Fibroblast of pulmonary artery (primary cell): Measurements from ENCODE around the gene LRPPRC.

Experiments used
- DNase-seq: peaks from one replicate; pipeline ENCODE4 v3.0.0-alpha.2; 2010; ENCODE audit warnings: low read depth
- H3K4me3 ChIP-seq: replicated peaks from 2 replicates; pipeline ENCODE4 v1.5.1; 2011; ENCODE audit warnings: low read depth, mild to moderate bottlenecking, control low read depth, low read length, moderate library complexity
- TF ChIP-seq, protein P1 (sequence below): IDR thresholded peaks from 2 replicates; pipeline ENCODE4 v1.5.1; 2011; ENCODE audit warnings: mild to moderate bottlenecking, control low read depth, low read length, inconsistent platforms; ENCODE audit errors: missing control alignments

Gene LRPPRC

DNA sequence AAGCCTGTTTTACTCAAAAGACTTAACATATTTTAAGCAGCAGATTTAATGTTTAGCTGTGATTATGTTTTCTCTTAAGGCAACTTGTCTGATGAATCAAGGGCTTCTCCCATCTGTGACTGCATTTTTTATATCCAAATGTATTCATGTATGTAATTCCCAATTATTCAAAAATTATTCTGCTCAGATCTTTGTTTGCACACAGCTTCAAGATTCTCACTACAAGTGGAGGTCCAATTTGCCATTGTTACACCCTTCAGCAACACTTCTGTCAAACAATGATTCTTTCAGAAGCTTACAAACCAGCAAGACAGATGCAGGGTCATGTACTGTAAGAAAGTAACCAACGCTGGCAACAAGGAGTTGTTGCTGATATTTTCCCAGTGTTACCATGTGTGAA lies 5.9 kb upstream of the LRPPRC start:
- DNase-seq: no peak
- no peak overlapping the region for H3K4me3 ChIP-seq
- TF ChIP-seq, protein P1, sequence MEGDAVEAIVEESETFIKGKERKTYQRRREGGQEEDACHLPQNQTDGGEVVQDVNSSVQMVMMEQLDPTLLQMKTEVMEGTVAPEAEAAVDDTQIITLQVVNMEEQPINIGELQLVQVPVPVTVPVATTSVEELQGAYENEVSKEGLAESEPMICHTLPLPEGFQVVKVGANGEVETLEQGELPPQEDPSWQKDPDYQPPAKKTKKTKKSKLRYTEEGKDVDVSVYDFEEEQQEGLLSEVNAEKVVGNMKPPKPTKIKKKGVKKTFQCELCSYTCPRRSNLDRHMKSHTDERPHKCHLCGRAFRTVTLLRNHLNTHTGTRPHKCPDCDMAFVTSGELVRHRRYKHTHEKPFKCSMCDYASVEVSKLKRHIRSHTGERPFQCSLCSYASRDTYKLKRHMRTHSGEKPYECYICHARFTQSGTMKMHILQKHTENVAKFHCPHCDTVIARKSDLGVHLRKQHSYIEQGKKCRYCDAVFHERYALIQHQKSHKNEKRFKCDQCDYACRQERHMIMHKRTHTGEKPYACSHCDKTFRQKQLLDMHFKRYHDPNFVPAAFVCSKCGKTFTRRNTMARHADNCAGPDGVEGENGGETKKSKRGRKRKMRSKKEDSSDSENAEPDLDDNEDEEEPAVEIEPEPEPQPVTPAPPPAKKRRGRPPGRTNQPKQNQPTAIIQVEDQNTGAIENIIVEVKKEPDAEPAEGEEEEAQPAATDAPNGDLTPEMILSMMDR: no peak

DNA sequence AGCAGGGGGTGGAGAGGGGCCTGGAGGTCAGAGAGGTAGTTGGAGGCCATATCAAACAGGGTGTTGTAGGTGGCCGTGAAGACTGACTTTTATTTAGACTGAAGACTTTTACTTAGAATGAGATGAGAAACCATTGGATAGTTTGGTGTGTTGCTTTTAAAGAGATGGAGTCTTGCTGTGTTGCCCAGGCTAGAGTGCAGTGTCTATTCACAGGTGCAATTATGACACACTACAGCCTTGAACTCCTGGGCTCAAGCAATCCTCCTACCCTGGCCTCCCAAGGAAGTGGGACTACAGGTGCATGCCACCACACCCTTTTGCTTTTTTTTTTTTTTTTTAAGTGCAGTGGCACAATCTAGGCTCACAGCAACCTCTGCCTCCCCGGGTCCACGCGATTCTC lies 2.5 kb upstream of the LRPPRC start:
- DNase-seq: no peak
- H3K4me3 ChIP-seq: no peak overlapping the region
- TF ChIP-seq, protein P1: no peak

DNA sequence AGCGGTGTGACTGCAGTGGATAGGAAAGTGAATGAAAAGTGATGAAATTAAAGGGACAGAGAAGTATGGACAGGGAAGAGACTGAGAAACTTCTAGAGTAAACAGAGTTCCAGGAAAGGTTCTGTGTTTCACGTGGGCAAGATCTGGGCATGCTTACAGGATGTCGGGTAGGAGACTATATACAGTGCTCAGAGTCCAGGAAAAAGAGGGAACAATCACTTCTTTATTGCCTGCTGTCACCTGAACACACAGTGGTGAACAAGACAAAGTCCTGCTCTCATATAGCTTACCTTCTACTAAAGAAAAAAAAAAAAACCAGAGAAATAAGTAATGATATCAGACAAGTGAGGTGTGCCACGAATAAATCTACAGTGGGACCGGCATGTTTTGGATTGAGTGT lies 2.4 kb downstream of the LRPPRC start:
- TF ChIP-seq, protein P1: no peak
- no peak for DNase-seq
- H3K4me3 ChIP-seq: no peak overlapping the region

DNA sequence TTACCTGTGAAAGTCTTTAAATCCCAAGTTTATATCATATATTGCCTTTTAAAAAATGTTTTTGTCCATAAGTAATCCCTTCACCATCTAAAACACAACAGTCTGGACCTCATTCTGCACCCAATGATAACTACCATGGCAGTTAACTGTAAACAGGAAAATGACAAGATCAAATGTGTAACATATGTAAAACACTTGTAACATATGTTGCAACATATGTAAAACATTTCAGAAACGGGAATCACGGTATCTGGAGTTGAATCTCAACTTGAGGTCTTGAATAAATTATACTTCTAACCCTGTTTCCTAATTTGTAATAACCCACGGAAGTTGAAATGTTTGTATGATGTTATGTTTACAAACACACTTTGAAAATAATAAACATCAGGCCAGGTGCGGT lies 6.2 kb downstream of the LRPPRC start:
- no peak overlapping the region for H3K4me3 ChIP-seq
- no peak for DNase-seq
- TF ChIP-seq, protein P1: no peak

DNA sequence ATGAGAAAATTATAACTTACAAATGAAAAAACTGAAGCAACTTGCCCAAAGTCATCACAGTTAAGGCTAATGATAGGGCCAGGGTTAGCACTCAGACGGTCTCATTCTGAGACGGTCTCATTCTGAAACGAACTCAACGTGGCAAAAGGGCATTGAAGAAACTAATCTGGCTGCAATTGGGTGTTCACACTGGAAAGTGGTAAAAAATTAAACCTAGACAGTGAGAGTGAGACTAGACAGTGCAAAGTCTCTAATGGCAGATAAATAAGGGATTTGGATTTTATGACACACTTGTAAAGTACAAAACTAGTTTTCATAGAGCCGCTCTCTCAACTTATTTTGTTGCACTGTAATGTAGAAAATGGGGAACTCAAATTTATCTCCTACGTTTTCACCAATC lies 9.2 kb downstream of the LRPPRC start:
- DNase-seq: no peak
- no peak overlapping the region for H3K4me3 ChIP-seq
- TF ChIP-seq, protein P1: no peak

DNA sequence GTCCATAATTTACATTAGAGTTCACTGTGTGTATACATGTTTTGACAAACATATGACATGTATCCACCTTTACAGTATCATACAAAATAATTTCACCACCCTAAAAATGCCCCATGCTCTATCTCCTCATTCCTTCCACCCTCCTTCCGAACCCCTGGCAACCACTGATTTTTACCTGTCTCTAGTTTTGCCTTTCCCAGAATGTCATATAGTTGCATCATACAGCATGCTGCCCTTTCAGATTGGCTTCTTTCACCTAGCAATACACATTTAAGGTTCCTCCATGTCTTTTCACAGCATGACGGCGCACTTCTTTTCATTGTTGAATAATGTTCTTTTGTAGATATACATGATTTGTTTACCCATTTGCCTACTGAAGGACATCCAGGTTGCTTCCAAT lies 10.4 kb downstream of the LRPPRC start:
- DNase-seq: no peak
- H3K4me3 ChIP-seq: no peak overlapping the region
- TF ChIP-seq, protein P1: no peak

DNA sequence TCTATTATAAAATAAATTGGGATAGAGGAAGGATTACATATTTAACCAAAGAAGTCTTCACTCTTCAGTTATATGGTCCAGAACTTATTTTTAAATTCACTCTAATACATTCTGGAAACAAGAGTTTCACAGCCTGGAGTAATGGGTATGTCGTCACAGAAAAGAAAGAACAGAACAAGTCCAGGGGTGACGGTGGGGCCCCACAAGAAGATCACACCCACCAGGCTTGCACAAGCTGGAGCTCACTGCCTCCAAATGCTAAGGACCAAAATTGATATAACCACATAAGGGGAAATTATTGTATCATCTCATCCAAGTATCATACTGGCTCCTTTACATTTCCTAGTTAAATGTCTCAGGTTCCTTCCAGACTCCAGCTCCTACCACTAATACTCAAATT lies 11.3 kb downstream of the LRPPRC start:
- no peak for DNase-seq
- H3K4me3 ChIP-seq: no peak overlapping the region
- TF ChIP-seq, protein P1: no peak
